GM18909 (cell line): Measurements from ENCODE around the gene PARD3B.

Experiments used
- ATAC-seq: cut with Tn5 transposase; IDR thresholded peaks from one replicate; pipeline ENCODE4 v1.9.1; 2021; ENCODE audit warnings: mild to moderate bottlenecking; ENCODE audit not compliant: unreplicated experiment, poor library complexity

Gene PARD3B, protein sequence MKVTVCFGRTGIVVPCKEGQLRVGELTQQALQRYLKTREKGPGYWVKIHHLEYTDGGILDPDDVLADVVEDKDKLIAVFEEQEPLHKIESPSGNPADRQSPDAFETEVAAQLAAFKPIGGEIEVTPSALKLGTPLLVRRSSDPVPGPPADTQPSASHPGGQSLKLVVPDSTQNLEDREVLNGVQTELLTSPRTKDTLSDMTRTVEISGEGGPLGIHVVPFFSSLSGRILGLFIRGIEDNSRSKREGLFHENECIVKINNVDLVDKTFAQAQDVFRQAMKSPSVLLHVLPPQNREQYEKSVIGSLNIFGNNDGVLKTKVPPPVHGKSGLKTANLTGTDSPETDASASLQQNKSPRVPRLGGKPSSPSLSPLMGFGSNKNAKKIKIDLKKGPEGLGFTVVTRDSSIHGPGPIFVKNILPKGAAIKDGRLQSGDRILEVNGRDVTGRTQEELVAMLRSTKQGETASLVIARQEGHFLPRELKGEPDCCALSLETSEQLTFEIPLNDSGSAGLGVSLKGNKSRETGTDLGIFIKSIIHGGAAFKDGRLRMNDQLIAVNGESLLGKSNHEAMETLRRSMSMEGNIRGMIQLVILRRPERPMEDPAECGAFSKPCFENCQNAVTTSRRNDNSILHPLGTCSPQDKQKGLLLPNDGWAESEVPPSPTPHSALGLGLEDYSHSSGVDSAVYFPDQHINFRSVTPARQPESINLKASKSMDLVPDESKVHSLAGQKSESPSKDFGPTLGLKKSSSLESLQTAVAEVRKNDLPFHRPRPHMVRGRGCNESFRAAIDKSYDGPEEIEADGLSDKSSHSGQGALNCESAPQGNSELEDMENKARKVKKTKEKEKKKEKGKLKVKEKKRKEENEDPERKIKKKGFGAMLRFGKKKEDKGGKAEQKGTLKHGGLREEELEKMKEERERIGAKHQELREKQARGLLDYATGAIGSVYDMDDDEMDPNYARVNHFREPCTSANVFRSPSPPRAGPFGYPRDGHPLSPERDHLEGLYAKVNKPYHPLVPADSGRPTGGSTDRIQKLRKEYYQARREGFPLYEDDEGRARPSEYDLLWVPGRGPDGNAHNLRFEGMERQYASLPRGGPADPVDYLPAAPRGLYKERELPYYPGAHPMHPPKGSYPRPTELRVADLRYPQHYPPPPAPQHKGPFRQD (N-terminal part only)

DNA sequence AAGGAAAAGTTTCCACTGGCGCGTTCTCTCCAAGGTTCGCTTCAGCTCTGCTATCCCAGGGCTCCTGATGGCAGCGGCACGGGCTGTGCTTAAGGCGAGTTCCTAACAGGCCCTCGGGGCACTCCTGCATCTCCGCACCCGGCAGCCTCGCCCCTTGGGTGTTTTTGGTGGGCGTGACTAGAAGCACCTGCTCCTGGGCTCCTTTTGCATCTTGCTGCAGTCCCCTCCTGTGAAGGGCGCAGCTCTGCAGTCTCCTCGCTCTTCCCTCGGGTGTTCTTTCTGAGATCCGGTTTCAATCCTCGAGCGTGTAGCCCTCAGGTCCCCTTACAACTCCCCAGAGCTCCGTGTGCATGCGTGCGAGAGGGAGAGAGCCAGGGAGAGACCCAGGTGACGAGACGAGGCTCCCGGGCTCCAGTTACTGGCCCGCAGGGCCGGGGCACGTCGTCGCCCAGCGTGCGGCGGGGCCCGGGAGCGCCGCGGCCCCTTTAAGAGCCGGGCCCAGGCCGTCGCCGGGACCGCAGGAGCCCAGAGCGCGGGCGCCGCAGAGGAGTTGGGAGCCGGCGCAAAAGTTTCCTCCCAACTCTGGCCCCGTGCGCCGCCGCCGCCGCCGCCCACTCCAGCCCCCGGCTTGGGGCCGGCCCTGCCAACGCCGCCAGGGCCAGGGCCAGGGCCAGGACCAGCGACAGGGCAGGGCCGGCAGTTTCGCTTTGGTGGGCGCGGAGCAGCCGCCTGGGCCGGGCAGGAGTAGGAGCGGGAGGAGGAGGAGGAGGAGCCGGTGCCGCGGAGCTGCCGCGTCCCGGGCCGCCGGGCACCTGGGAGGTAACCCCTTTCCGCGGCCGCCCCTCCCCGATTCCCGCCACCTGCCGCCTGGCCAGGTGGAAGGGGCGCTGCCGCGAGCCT is at the start of gene PARD3B:
Gene PARD3B (plus strand): TSS at position 515 of the 900 bp plus-strand sequence. CDS start 525 bp downstream, outside the sequence.
- peak; percentile 76 for ATAC-seq

- ATAC-seq: no peak
Measured at GRCh38 chr2:204496779-204497178, 48.5 kb upstream of the PARD3B start.

- ATAC-seq: no peak
Measured at GRCh38 chr2:204497855-204498254, 47.4 kb upstream of the PARD3B start.

DNA sequence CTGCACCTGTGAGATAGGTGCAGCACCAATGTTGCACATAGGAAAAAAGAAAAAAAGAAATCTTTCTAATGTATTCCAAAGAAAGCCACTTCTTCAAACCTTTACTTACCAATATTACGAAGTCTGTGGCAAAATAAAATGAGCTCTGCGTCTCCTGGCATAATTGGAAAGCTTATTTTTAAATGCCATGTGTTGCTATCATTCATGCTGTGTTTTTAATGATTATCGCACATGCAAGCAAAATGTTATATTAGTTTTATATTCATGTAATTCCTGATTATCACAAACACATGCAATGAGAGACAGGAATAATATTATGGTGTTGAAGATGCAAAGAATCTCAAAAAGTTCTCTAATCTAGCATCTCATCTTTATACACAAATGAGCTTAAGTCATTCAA is 47.0 kb upstream of the PARD3B start:
- no peak for ATAC-seq

- no peak for ATAC-seq
Measured at GRCh38 chr2:204503869-204504268, 41.4 kb upstream of the PARD3B start.

GRCh38 chr2:204504594-204504993 is 40.7 kb upstream of the PARD3B start:
- no peak for ATAC-seq

- no peak for ATAC-seq
Measured at GRCh38 chr2:204505488-204505887, 39.8 kb upstream of the PARD3B start.

- no peak for ATAC-seq
Measured at GRCh38 chr2:204505946-204506345, 39.3 kb upstream of the PARD3B start.

- ATAC-seq: no peak
Measured at GRCh38 chr2:204507636-204508035, 37.6 kb upstream of the PARD3B start.

DNA sequence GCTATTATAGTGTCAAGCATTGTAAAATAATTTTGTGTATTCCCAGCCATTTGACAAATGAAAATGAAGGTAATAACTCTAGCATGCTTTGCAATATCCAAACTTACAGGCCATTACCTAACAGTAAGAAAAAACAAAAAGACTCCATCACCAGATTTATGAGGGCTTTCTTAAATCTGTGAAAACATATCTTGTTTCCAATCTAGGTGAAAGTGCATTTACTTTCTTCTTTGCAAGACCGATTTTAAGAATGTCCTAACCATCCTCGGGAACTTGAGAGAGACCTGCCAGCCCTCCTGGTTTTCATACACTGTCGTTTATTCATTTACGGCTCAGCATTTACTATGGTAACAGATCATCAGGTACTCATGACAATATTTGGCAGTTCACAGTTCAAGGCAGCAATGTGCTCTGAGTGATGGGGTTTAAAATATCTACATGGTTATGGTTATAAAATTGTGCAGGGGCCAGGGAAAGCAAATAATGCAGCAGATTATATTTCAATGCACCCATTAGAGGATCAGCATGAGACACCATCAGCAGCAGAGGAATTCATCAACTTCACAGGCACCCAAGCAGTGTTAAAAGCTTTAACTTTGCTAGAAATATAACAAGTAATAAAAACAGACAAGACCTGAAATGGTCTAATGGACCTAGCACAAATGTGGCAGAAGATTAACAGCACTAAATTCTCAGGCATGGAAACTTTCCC is 34.4 kb upstream of the PARD3B start:
- ATAC-seq: no peak

- ATAC-seq: no peak
Measured at GRCh38 chr2:204514439-204514838, 30.8 kb upstream of the PARD3B start.

DNA sequence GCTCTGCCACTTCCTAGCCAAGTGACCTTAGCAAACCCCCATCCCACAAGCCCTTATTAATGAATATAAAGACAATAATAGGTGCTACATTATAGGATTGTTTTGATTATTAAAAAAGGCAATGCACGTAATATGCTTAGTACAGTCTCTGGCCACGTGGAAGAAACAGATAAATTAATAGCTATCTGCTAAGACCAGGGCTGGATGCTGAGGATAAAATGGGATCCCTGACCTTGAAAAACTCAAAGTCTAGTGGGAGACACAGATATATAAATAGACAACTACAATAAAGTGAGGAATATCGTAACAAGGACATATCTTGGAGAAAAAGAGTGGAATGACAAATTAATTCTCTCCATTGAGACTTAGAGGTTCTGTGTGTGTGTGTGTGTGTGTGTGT is 29.9 kb upstream of the PARD3B start:
- no peak for ATAC-seq

- no peak for ATAC-seq
Measured at GRCh38 chr2:204517154-204517553, 28.1 kb upstream of the PARD3B start.

DNA sequence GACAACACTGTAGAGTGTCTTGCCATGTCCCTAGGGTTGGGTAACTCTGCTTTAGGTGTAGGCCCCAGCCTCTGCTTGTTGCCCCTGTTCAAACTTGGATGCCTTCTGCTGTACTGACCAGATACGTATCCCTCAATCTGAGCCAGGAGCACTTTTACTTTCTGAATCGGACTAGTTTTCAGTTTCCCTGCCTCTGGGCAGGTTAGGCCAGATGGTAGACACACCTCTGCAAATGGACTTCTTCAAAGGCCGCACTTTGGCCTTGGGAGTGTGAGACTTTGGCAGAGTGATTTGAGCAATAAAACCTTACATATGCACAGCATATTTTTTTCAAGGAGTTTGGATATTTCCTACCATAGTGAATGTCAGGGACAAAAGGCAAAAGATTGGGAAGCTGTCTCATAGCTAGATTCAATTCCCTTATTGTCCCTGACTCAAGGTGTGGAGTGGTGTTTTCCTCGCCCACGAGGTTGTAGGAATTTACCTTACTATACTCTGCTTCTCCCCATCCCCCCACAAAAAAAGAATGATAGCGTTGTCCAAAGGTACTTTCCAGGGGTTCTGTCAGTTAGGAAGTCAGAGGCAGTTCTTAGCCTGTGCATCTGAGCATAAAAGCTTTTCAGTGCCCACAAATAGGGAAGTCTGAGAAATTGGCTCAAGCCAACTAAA is 15.3 kb upstream of the PARD3B start:
- no peak for ATAC-seq

DNA sequence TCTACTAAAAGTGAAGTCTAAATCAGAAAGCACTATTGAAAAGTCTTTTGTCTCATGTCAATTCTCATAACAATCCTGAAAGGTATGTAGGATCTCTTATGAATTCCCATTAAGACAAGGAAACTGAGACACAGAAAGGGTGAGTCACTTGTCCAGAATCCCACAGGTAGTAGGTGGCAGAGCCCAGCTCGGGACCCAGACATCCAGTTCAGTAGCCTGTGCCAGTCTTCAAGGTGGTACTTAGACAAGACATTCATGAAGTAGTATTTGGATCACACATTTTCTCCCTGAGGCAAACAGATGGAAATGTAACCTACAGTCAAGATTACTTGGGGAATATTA is 14.8 kb upstream of the PARD3B start:
- no peak for ATAC-seq

- no peak for ATAC-seq
Measured at GRCh38 chr2:204533629-204534370, 11.5 kb upstream of the PARD3B start.

DNA sequence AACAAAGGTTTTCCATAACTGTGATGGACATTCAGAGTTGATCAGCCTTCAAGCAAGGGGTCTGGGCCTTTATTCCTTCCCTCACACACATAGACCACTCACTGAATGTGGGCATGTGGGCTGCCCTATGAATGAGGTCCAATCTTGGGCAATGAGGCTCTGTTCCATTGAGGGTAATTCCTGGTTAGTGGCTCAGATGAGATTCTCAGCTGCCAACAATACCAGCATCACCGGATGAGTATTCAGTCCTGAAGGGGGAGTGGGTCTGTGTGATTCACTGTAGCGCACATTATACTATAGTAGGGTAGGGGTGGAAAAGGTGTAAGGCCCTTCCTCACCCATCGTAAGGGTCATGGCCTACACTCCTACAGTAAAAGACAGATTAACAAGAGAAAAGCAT is 9.9 kb upstream of the PARD3B start:
- ATAC-seq: no peak

DNA sequence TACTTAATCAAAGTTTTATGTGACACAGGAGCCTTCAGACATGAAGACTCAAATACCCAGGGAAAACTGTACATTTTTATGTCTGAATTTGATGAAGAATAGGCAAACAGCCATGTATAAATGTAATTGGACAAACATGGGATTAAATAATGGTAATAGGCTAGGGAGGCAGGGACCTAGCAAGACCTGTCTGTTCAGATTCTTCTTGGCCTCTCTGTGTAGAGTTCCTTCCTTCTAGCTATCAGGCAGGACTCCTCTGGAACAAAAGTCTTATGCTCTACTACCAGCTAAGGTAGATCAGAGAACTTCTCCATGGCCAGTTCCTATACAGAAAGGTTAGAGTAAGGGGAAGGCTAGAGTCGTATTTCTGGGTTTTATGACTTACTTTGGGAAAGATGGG is 9.5 kb upstream of the PARD3B start:
- ATAC-seq: no peak
